Hepatocyte (in vitro differentiated cells): ENCODE results near the gene EEFSEC.

ENCODE experiments used
- EZH2 ChIP-seq: fragments of 200-600 bp; sonication (generic); IDR thresholded peaks from 2 replicates; pipeline ENCODE4 v1.6.1; 2016; ENCODE audit warnings: antibody characterized with exemption, mild to moderate bottlenecking, borderline replicate concordance
- EZH2phosphoT487 ChIP-seq: fragments of 200-600 bp; sonication (generic); IDR thresholded peaks from one replicate; pipeline ENCODE4 v1.6.1; 2018; ENCODE audit warnings: antibody characterized with exemption, mild to moderate bottlenecking, low read depth, moderate library complexity; ENCODE audit not compliant: unreplicated experiment, severe bottlenecking
- TF ChIP-seq, protein P1 (sequence below): fragments of 200-600 bp; sonication (generic); IDR thresholded peaks from 2 replicates; pipeline ENCODE4 v1.5.1; 2016; ENCODE audit warnings: antibody characterized with exemption, mild to moderate bottlenecking; ENCODE audit not compliant: poor library complexity

DNA sequence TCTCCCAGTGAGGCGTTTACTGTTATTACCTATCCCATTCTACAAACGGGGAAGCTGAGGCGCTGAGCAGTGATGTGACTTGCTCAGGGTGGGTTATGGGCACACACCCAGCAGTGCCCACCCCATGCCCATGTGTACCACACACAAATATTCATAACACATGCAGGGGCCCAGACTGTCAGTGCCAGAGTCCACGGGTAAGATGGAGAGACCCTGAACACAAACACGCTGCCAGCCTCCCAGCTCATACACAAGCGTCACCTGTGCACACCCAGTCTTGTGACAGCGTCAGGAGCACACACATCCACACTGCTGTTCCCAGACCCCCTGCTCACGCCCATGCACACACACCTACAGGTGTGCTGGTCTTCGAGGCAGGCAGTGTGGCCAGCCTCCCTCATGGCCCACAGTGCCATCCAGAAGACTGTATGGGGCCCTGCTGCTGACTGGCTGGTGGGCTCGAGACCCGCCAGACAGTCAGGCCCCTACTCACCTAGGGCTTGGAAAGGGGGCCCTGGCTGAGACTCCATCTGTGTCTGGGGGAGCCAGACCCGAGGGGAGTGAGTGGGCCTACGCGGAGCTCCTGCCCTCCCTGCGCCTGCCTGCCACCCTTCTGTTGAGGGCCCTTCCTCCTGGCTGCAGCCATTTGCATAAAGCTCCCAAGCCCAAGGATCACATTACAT is 274.0 kb downstream of the EEFSEC start:
- TF ChIP-seq, protein P1, sequence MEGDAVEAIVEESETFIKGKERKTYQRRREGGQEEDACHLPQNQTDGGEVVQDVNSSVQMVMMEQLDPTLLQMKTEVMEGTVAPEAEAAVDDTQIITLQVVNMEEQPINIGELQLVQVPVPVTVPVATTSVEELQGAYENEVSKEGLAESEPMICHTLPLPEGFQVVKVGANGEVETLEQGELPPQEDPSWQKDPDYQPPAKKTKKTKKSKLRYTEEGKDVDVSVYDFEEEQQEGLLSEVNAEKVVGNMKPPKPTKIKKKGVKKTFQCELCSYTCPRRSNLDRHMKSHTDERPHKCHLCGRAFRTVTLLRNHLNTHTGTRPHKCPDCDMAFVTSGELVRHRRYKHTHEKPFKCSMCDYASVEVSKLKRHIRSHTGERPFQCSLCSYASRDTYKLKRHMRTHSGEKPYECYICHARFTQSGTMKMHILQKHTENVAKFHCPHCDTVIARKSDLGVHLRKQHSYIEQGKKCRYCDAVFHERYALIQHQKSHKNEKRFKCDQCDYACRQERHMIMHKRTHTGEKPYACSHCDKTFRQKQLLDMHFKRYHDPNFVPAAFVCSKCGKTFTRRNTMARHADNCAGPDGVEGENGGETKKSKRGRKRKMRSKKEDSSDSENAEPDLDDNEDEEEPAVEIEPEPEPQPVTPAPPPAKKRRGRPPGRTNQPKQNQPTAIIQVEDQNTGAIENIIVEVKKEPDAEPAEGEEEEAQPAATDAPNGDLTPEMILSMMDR: no peak
- TF ChIP-seq EZH2phosphoT487 (no peak), EZH2 (no peak)
